ENCODE results near the gene SYNE1. TPM values are rescaled to one million over a fixed set of nuclear protein-coding genes. Genes with fewer than 3 reads are reported as not detected.
A peak's percentile ranks its signal among the peaks of the same experiment; 100 is the strongest.
"Not testable (repeated sequence)": the region's sequence is repeated elsewhere in the genome, so short reads cannot be mapped to it uniquely, and the experiment has no call there.

SYNE1 gene, protein sequence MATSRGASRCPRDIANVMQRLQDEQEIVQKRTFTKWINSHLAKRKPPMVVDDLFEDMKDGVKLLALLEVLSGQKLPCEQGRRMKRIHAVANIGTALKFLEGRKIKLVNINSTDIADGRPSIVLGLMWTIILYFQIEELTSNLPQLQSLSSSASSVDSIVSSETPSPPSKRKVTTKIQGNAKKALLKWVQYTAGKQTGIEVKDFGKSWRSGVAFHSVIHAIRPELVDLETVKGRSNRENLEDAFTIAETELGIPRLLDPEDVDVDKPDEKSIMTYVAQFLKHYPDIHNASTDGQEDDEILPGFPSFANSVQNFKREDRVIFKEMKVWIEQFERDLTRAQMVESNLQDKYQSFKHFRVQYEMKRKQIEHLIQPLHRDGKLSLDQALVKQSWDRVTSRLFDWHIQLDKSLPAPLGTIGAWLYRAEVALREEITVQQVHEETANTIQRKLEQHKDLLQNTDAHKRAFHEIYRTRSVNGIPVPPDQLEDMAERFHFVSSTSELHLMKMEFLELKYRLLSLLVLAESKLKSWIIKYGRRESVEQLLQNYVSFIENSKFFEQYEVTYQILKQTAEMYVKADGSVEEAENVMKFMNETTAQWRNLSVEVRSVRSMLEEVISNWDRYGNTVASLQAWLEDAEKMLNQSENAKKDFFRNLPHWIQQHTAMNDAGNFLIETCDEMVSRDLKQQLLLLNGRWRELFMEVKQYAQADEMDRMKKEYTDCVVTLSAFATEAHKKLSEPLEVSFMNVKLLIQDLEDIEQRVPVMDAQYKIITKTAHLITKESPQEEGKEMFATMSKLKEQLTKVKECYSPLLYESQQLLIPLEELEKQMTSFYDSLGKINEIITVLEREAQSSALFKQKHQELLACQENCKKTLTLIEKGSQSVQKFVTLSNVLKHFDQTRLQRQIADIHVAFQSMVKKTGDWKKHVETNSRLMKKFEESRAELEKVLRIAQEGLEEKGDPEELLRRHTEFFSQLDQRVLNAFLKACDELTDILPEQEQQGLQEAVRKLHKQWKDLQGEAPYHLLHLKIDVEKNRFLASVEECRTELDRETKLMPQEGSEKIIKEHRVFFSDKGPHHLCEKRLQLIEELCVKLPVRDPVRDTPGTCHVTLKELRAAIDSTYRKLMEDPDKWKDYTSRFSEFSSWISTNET (N-terminal part only)
- total RNA-seq (2014; rRNA removed; shearing (Covaris generic)) (53.1 and 74.6 TPM in 2 replicates), total RNA-seq (2022) (140 and 174 TPM in 2 replicates), Bru-seq, nascent RNA (percentile 68 among the genes with signal in this experiment), BruChase-seq, experiment 1, labeled RNA remaining after a 6-hour chase (percentile 60 among the genes with signal in this experiment), BruChase-seq, experiment 2, labeled RNA remaining after a 2-hour chase (percentile 61 among the genes with signal in this experiment)
- long read RNA-seq, partial matches to known transcripts: 20 of 85 reads
- long read RNA-seq, other reads (novel, unspliced or antisense): 63 of 85 reads

DNA sequence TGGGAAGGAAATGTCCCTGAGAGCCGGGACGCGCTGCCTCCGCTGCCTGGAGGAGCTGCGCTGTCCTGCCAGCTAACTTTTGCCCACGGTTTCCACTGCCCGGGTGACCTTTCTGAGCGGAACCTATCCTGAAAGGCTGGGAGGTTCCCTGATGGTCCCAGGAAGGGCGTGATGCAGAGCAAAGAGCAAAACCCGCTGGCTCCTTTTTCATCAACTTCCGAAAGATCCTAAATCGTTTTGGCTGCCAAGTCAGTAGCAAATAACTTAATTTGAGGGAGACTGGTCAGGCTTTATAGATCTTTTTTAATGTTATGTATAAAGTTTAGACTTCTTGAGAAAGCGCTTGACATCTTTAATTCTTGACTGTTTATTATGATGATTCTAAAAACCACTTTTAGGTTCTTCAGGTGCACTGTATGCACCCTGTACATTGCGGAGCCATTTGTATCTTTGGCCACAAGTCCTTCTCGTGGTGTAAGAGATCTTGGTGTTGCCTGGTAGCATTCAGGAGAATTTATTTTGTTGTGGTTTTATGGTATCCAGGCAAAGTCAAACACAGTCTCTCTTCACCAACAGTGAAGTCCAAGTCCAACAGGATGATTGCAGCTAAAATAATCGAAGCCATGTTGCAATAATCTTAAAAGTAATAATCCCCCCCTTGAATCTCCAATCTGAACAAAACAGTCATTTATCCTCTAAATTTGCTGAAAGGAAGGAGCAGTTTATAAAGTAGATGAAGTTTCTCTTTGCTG lies at the start of gene SYNE1:
Gene SYNE1, minus strand, starts transcription at position 67 of the 752 bp plus-strand sequence. CDS start 9,031 bp downstream, outside the sequence.
- POLR2A ChIA-PET: interaction anchor here (0.7 kb wide), 1 partner anchor 33 kb away, joined by 4 read pairs; no protein-coding TSS in a partner anchor
- Histone ChIP-seq H3K4me2 (ENCODE audit: low read length) (peak within 1 kb of the TSS; percentile 56), H3K36me3 (ENCODE audit: insufficient read depth, low read length) (no peaks in the 10 kb centered on the region), H3K9me3 (ENCODE audit: low read length) (no peaks in the 10 kb centered on the region), H3K4me1 (ENCODE audit: insufficient read depth, low read length, poor library complexity, severe bottlenecking) (peaks cover 17% of the 10 kb centered on the region), H2AFZ (ENCODE audit: low read length) (peak within 1 kb of the TSS; percentile 70), H3K27ac (ENCODE audit: low read depth, low read length, poor library complexity, severe bottlenecking) (no peak within 1 kb of the TSS), H3K9me2 (ENCODE audit: insufficient read depth, low read length) (no peaks in the 10 kb centered on the region), H4K20me1 (ENCODE audit: insufficient read depth, low read length) (no peaks in the 10 kb centered on the region), H3K4me3 (ENCODE audit: low read depth, low read length, poor library complexity, severe bottlenecking) (peak within 1 kb of the TSS; percentile 65), H3K79me2 (ENCODE audit: insufficient read depth, low read depth, low read length) (no peaks in the 10 kb centered on the region)
- TF ChIP-seq, protein P1, sequence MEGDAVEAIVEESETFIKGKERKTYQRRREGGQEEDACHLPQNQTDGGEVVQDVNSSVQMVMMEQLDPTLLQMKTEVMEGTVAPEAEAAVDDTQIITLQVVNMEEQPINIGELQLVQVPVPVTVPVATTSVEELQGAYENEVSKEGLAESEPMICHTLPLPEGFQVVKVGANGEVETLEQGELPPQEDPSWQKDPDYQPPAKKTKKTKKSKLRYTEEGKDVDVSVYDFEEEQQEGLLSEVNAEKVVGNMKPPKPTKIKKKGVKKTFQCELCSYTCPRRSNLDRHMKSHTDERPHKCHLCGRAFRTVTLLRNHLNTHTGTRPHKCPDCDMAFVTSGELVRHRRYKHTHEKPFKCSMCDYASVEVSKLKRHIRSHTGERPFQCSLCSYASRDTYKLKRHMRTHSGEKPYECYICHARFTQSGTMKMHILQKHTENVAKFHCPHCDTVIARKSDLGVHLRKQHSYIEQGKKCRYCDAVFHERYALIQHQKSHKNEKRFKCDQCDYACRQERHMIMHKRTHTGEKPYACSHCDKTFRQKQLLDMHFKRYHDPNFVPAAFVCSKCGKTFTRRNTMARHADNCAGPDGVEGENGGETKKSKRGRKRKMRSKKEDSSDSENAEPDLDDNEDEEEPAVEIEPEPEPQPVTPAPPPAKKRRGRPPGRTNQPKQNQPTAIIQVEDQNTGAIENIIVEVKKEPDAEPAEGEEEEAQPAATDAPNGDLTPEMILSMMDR (conservative IDR thresholded peaks at IDR 0.05; ENCODE audit: low read length): no peak
- TF ChIP-seq EZH2phosphoT487 (IDR thresholded peaks at IDR 0.05; ENCODE audit: borderline replicate concordance, low read depth, low read length): no peak
- CTCF ChIA-PET (ENCODE audit: unreplicated experiment): no interaction called here
- intact Hi-C loops (cut with micrococcal nuclease; ENCODE audit: unreplicated experiment): no loop called here
- DNase-seq (ENCODE audit: low spot score): no peak
- BruUV-seq (replicated peaks): no TSS peak

DNA sequence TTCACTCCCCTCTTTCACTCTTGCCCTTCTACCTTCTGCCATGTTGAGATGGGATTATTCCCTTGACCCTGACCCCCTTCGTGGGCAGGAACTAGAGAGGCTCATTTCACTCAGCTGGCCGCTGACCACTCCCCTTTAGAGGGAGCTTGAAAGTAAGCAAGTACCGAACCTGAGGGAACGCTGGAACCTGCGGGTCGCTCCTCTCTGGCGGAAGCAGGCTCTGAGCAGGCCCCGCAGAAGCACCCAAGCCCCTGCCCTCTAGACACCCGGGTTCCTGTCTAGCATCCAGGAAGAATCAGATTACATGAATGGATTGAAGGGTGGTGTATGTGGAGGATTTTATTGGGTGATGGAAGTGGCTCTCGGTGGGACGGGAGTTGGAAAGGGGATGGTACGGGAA lies 48.7 kb upstream of the SYNE1 start:
- no peaks in the 10 kb centered on the region for H3K9me2 ChIP-seq (ENCODE audit: insufficient read depth, low read length)
- peak overlapping the region; percentile 76 for H3K4me2 ChIP-seq (ENCODE audit: low read length)
- H4K20me1 ChIP-seq (ENCODE audit: insufficient read depth, low read length): no peaks in the 10 kb centered on the region
- POLR2A ChIA-PET: interaction anchor here (0.9 to 2.5 kb wide), 5 partner anchors 14 to 299 kb away, joined by 3 to 9 read pairs (median 3); no protein-coding TSS in a partner anchor
- H3K27ac ChIP-seq (ENCODE audit: low read depth, low read length, poor library complexity, severe bottlenecking): peak overlapping the region; percentile 96
- BruUV-seq (replicated peaks): no TSS peak
- peak; percentile 29 for DNase-seq (ENCODE audit: low spot score)
- peak overlapping the region; percentile 47; the same call in 1 of the 2 replicates for H2AFZ ChIP-seq (ENCODE audit: low read length)
- peak overlapping the region; percentile 70 for H3K4me3 ChIP-seq (ENCODE audit: low read depth, low read length, poor library complexity, severe bottlenecking)
- CTCF ChIA-PET (ENCODE audit: unreplicated experiment): interaction anchor here (1.1 kb wide), 1 partner anchor 16 kb away, joined by 4 read pairs; no protein-coding TSS in a partner anchor
- H3K9me3 ChIP-seq (ENCODE audit: low read length): no peaks in the 10 kb centered on the region; the same call in 1 of the 2 replicates
- intact Hi-C loops (cut with micrococcal nuclease; ENCODE audit: unreplicated experiment): loop anchor here (2.0 to 10.0 kb wide), 3 partner anchors 297 to 1231 kb away; partner anchors contain the start of genes FBXO5 and RMND1
- H3K79me2 ChIP-seq (ENCODE audit: insufficient read depth, low read depth, low read length): peaks cover 38% of the 10 kb centered on the region; the same call in 1 of the 2 replicates
- H3K36me3 ChIP-seq (ENCODE audit: insufficient read depth, low read length): peaks cover 22% of the 10 kb centered on the region
- H3K4me1 ChIP-seq (ENCODE audit: insufficient read depth, low read length, poor library complexity, severe bottlenecking): peaks cover 54% of the 10 kb centered on the region
- no peak for TF ChIP-seq EZH2phosphoT487 (IDR thresholded peaks at IDR 0.05; ENCODE audit: borderline replicate concordance, low read depth, low read length)
- TF ChIP-seq, protein P1 (conservative IDR thresholded peaks at IDR 0.05; ENCODE audit: low read length): no peak

DNA sequence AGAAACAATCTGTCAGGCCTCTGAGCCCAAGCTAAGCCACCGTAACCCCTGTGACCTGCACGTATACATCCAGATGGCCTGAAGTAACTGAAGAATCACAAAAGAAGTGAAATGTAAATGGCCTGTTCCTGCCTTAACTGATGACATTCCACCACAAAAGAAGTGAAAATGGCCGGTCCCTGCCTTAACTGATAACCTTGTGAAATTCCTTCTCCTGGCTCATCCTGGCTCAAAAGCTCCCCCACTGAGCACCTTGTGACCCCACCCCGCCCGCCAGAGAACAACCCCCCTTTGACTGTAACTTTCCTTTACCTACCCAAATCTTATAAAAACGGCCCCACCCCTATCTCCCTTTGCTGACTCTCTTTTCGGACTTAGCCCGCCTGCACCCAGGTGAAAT lies 45.8 kb upstream of the SYNE1 start:
- H3K9me2 ChIP-seq (ENCODE audit: insufficient read depth, low read length); H4K20me1 ChIP-seq (ENCODE audit: insufficient read depth, low read length); H3K9me3 ChIP-seq (ENCODE audit: low read length); BruUV-seq (replicated peaks); CTCF ChIA-PET (ENCODE audit: unreplicated experiment): not testable (repeated sequence)
- intact Hi-C loops (cut with micrococcal nuclease; ENCODE audit: unreplicated experiment): loop anchor here (5.0 to 10.0 kb wide), 3 partner anchors 319 to 1228 kb away; partner anchors contain the start of genes MTRF1L and RMND1
- peak overlapping the region; percentile 76 for H3K4me2 ChIP-seq (ENCODE audit: low read length)
- peaks cover 76% of the 10 kb centered on the region for H3K4me1 ChIP-seq (ENCODE audit: insufficient read depth, low read length, poor library complexity, severe bottlenecking)
- POLR2A ChIA-PET: interaction anchor here (0.7 to 3.1 kb wide), 4 partner anchors 10 to 382 kb away, joined by 3 to 15 read pairs (median 10); partner anchors contain the start of gene FBXO5
- DNase-seq (ENCODE audit: low spot score): peak; percentile 79
- peak overlapping the region; percentile 69; the same call in 1 of the 2 replicates for H2AFZ ChIP-seq (ENCODE audit: low read length)
- peaks cover 38% of the 10 kb centered on the region; the same call in 1 of the 2 replicates for H3K79me2 ChIP-seq (ENCODE audit: insufficient read depth, low read depth, low read length)
- H3K4me3 ChIP-seq (ENCODE audit: low read depth, low read length, poor library complexity, severe bottlenecking): peak overlapping the region; percentile 70
- H3K27ac ChIP-seq (ENCODE audit: low read depth, low read length, poor library complexity, severe bottlenecking): peak overlapping the region; percentile 96
- peaks cover 15% of the 10 kb centered on the region for H3K36me3 ChIP-seq (ENCODE audit: insufficient read depth, low read length)

Measured in OCI-LY7 (cell line).